HG02759 (cell line): ENCODE measurements around the gene SSPN.

Experiments
- ATAC-seq: cut with Tn5 transposase; IDR thresholded peaks from one replicate; pipeline ENCODE4 v1.9.1; 2021; ENCODE audit warnings: mild to moderate bottlenecking, moderate library complexity; ENCODE audit not compliant: unreplicated experiment

The SSPN gene

DNA sequence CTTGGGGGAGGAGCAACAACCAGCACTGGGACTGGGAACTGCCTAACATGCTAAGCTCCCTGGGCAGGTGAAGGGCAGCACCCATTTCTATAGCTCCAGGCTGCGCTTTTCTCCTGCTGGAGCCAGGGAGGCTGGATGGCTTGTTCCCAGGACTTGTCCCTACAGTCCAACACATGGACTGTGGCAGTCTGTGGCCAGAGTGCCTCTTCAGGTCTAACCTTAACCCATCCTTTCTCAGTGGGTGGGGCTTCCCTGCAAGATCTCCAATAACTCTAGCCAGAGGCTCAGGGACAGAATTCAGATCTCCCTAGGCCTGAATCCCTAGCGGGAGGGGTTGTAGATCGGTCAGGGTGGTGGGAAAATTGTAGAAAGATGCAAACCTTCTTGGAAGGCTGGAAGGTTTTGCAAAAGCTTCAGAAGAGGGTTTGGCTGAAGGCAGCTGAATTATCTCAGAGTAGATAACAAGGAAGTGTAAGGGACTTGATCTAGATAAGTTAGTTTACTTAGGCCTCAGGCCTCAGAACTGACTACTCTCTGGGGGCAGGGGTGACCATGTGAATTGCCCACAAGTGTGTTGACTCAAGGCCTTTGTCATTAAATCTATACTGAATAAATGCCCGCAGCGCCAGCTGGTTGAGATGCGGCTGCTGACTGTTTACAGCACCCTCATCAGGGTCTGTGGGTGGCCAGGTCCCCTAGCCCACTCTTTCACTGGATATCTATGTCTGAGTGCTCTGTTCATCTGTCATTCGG is 60.7 kb downstream of the SSPN start:
- ATAC-seq: no peak

DNA sequence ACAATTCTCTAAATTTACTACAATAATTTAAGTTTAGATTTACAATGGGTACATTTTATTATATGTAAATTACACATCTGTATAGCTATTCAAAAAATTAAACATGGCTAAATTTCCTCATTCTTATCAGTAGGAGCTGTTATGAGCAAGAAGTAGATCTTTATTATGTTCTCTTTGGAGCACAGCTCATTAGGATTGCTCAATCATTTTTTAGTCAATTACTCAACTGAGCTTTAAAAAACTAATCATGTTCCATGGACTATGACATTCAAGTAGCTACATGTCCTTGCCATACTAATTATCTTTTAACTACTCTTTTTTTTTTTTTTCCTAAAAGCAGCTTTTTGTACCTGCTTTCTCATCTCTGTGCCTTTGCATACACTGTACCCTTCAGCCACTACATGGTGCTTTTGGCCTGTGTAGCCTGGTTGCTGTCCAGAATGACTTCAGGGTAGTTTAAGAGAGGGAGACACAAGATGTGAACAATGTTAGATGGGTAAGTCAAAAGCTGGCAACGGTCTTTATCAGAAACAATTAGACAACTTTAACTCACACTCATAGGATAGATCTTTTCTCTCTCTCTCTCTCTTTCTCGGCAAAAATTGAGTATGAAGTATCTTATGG is 69.0 kb downstream of the SSPN start:
- ATAC-seq: no peak

DNA sequence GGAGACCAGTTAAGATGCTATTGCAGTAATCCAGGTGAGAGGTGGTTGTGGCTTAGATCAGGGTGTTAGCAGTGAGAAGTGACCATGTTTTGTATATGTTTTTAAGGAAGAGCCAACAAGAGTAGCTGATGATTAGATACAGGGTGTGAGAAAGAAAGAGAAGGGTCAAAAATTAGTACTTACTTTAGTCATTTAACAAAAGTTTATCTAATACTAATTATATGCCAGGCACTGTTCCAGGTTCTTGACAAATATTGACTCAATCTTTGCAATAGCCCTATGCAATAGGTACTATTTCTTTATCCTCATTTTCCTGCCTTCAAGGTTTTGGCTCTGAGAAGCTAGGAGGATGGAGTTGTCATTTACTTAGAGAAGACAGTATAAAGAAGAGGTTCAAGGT is 70.2 kb downstream of the SSPN start:
- ATAC-seq: no peak

DNA sequence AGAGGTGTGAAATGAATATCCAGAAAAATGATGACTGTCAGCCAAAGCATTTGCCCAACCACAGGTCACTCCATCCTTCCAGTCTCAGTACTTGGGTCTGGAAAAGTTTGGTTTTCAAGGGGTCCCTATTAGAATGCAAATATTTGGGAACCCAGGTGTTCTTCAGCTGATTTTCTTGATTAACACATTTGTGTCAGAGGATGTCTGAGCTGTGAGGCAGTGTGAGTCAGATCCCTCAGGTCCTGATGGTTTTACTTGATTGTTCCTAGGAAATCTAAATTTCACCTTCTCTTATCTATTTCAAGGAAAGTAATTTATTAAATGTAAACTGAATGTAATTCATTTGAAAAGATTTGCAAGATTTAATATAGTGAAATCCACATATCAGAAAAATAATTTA is 71.5 kb downstream of the SSPN start:
- no peak for ATAC-seq

DNA sequence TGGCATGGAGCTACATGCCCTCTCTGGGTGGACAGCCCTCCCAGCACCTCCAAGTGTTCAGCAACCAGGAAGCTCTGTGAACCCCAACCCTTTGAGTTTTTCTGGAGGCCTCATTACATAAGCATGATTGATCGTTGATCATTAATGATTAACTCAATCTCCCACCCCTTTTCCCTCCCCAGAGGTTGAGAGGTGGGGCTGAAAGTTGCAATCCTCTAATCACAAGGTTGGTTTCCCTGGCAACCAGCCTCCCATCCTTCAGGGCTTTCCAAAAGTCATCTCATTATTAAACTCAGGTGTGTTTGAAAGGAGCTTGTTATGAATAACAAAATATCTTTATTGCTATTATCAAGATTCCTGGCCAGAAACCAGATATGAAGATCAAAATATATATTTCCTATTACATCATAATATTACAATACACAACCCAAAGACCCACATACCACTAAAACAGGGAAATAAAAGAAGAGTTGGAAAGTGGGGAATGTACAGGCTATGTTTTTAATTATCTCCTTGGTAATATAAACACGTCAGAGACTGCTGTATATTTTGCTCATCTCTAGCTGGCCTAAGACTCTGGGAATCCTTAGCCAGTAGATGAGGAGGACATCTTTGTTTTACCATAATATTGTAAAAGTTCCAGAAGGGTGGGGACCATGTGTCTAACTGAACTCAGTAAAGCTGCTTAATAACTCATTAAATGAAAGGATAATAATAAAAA is 73.6 kb downstream of the SSPN start:
- no peak for ATAC-seq

DNA sequence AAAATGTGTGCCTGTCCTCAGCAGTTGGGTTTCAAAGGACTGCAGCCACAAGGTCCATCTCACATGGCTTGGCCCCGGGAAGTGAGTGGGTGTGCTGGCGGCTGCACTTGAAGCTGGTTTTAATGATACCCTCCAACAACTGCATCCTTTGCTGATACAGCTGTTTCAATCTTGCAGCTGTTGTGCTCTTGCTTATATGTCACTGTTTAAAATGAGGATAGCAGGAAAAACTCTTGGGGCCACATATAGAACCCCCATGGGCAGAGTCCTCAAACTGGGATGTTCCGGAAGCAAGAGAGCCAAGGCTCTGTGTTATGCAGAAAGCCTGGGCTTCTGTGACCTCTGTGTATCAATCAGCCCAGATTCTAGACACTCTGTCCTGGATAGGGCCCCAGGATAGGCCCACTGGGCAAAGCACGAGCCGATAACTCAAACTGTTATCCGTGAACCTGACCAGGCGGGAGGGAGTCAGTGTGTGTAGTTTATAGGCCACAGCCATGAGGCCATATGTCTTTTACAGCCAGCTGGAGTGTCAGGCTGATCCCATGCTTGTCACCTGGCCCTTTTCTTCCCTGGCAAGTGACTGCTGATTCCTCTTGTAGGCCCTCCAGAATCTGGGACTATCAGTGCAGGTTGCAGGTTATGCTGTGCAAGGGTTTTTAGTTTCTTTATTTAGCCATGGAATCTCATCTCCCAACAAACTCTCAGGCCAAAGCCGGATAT is 74.3 kb downstream of the SSPN start:
- no peak for ATAC-seq

DNA sequence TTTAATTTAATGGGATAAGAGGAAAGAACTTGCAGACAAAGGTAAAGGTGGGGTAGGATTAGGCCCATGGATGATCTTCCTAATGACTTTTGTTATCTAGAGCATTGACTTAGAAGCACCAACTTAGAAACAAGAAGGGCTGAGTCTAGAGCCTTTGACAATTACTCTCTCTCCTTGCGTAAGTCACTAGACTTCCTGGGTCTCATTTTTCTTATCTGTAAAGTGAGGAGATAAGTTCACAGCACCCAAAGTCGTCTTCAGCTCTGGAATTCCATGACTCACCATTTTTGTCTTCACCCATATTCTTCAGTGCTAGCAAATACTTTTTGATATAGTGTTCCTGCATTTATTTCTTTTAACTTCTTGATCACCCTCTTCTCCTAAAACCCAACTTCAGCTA is 75.7 kb downstream of the SSPN start:
- ATAC-seq: no peak

DNA sequence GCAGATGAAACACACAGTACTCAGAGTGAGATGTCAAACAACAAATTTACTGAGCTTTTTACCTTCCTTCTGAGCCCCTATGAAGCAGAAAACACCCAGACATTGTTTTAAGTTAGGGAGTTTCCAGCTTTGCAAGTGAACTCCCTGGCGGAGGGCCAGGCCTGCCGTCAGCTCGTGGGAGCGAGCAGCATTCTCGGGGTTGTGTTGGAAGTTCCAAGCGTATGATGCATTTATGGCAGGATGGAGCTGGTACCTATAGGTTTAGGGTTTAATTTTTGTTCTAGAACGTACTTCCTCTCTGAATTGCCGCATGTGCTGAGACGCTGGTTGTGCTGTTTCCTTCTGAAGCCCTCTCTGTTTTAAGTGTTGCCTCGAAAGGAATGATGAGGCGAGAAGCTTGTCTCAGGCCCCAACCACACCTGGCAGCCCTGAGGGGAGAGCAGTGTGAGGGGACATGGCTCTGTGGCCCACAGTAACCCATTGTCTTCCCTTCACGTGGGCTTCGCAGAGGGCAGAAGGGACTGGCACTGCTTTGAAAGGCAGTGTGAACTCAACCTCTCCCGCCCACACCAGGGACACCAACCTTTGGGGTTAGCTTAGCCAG is 76.6 kb downstream of the SSPN start:
- peak; percentile 34 for ATAC-seq

DNA sequence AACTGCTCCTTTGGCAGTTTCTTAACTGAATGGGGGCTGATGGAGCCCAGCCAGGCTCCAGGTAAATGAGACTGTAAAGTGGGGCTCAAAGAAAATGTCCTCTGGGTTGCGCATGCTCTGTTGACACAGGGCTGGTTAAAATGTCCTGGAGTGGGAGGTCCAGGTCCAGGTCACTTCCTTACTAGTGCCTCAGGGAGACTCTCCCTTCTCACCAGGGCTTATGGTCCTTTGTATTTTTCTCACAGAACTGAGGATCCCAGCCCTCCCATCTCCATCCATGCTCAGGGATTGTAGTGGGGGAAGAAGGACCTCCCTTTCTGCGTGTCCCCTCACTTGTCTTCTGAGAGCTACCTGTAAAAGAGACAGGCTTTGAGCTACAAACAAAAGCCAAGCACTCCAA is 77.5 kb downstream of the SSPN start:
- no peak for ATAC-seq

DNA sequence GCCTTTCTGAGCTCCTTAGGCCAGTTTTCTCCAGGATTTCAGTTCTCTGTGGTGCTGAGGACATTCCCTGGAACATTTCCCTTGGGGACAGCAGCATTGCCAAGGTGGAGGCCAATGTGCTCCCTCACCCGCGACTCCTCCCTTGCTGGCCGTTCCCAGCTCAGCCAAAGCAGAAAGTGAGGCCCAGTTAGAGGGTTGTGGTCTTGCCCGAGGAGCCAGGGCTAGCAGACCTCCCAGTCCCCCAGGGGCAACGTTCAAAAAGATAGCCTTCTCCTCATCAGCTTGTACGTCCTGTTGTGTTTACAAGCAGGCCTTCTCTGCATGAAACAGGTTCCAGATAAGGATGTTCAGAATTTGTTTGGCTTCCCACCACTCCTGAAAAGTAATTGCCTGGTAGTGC is 78.4 kb downstream of the SSPN start:
- no peak for ATAC-seq

DNA sequence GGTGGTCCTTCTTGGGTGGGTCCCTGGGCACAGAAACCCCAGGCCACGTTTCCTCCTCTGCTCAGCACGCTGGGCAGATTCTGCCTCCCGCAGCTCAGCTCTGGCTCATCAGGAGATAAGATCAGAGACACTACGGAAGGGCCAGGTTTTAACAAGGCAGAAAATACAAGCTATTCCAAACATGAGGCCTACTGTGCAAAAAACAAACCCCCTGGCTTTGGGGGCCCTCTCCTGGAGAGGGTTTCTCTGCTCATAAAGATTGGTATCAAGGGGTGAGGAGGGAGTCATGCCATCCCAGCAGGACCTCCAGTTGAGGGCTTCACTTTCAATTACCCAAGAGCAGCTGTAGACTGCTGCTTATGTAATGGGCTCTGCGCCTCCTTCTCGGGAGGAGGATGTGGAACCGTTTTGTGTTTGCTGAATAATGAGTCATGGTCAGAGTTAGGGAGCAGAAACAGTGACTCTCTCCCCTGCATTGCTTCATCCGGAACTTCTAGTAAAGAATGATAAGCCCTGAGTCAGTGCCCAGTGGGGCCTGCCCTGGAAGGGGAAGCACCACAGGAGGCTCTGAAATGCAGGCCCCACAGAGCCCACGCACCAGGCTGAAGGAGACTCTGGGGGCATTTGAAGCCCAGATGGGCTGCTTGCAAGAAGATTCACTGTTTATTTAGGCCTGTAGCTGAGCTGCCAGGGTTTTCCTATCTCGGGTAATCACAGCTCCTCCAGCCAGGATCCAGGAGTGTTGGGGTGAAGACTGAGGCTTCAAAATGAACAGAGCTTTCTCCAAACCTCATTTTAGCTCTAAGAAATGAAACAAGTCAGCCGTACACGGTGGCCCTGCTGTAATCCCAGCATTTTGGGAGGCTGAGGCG is 79.3 kb downstream of the SSPN start:
- ATAC-seq: peak; percentile 87

DNA sequence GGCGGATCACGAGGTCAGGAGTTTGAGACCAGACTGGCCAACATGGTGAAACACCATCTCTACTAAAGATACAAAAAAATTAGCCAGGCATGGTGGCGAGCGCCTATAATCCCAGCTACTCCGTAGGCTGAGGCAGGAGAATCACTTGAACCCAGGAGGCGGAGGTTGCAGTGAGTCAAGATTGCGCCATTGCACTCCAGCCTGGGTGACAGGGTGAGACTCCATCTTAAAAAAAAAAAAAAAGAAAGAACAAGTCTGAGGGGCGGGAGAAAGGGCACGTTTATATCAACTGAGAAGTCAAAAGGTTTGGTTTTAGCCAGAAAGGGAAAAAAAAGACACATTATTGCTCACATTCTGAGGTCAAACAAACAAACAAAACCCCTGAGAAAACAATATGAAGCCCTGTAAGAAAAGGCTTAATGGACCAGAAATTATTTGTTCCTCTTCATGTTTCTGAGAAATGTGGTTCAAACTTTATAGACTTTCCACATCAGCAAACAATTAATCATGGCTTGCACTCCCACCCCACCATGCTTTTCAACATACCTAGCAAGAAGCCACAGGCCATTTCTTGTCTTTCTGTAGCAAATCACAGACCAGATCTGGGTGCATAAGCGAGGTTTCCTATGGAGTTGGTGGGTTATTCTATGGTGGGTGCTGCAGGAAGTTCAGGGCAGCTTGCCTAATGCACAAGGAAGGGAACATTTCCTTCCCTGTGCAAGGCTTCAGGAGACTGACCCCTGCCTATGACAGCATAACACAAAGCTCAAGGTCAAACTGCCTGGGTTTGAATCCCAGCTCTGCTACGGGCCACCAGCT is 80.1 kb downstream of the SSPN start:
- ATAC-seq: no peak

DNA sequence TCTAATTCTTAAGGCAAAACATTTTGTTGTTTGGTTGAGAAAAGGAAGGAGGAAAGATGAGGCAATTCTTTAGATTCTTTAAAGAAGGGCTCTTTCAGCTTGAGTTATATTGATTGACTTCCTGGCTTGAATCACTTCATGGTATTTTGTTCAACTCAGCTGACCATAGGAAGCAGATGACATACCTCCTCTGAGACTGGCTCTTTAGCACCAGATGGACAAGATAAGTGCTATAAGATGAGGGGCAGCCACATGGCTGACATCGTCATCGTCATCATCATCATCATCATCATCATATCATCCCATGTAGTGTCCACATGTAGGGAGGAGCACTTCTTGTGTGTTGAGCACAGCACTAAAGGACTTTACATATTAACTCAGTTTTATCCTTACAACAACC is 81.3 kb downstream of the SSPN start:
- ATAC-seq: no peak

DNA sequence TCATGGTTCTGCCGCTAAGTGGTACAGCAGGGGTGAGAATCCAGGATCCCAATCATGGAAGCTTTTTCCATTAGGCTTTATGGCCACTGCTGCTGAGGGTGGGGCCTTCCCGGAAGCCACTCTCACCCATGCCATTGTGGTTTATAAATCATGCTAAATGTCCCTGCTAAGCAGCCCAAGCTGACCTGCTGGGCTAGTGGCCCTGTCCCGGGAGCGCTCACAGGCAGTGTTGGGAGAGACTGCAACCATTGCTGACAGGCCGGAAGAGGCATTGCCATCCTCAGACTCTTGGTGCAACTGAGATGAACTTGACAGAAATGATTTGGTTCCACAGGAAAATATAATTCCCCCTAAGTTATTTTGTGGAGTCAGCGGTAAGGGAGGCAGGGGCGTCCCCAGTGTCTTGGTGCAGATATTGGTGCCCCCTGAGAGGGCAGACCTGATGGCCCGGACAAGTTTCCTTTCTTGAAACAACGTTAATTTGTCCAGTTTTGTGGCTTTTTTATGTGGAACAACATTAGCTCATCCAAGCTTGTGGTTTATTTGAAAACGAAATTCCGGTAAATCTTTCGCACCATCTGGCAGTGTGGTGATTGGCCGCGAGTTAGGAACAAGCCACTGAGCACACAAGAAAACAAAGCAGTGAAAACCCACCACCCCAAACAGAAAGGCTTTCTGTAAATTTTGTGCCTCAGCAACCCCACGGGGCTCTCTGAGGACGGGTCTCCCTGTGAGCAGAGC is 82.3 kb downstream of the SSPN start:
- ATAC-seq: no peak

DNA sequence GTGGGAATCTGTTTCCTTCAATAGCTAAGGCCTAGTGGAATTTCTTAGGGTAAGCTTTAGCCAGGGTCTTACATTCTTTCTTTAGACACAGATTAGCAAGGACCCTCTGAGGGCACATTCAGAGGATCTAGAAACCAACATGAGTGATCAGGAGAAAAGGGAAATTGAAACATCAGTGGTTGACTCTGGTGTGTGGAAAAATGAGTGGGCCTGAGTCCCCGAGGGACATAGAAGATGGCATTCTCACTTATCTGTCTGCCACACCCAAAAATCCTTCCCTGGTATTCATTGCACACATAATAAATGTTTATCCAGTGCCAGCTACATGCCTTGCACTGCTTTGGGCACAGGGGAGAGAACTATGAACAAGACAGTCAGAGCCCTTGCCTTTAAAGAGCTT is 82.9 kb downstream of the SSPN start:
- no peak for ATAC-seq

DNA sequence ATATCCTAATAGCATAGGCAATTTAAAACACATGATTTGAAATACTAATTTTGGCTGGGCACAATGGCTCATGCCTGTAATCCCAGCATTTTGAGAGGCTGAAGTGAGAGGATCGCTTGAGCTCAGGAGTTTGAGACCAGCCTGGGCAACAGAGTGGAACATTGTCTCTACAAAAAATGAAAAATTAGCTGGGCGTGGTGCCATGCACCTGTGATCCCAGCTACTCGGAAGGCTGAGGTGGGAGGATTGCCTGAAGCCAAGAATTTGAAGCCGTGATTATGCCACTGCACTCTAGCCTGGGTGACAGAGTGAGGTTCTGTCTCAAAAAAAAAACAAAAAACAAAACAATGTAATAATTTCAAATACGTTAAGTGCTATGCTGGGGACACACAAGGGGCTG is 83.3 kb downstream of the SSPN start:
- ATAC-seq: no peak

DNA sequence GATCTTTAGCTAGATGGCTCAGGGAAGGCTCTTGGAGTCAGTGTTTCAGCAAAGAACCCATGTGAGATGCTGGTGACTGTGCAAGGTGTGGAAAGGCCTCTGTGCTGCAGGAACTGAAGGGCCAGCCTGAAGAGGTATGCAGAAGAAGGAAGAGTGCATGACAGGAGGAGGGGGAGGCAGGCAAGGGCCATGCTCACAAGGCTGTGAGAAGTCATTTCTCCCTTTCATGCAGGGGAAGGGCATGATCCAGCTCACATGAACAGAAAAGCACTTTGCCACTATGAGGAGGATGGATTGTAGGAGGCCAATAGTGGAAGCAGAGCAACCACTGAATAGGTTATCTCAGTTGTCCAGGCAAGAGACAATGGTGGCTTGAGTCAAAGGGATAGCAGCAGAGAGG is 83.7 kb downstream of the SSPN start:
- ATAC-seq: no peak

DNA sequence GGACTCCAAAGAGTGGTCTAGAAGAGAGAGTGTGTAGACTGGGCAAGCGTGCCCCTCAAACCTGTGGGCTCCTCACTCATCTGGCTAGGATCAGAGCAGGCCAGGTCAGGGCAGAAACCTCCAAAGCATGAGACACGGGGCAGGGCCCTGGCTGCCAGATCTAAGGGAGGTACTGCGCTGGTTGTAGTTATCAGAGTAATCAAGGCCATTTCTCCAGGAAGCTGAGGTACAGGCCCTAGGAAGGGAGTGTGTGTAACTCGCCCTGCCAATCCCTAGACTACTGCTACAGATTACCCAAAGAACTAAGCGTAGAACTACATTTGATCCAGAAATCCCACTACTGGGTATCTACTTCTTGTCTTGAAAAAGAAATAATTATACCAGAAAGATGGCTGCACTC is 84.5 kb downstream of the SSPN start:
- ATAC-seq: no peak

DNA sequence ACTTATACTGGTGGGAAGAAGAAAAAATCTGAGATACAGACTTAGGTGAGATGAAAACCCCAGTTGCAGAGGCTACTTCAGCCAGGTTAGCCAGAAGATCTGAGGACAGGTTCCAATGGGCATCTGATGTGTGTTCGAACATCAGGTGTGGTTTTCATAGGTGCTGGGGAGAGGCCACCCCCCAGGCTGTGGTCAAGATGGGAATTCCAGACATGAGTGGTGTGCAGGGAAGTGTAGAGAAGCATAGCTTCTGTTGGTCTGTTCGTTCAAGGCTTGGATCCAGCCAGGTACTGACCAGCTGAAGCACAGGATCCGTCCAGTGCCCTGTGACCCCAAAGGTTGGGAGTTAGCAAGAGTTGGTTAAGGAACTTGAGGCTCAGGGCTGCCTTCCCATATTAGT is 85.5 kb downstream of the SSPN start:
- no peak for ATAC-seq
